HEK293 (cell line): ENCODE results near the gene INPP1.
A peak's percentile ranks its signal among the peaks of the same experiment; 100 is the strongest.

Experiments
- CTCF ChIA-PET: fragments of 350-600 bp; formaldehyde crosslinking; extraction: SDS; loops from one replicate; lab custom pipeline; 2021; ENCODE audit warnings: antibody characterized with exemption; lab: Yijun Ruan, JAX
- POLR2A ChIA-PET: fragments of 300-600 bp; formaldehyde crosslinking; extraction: SDS; loops from one replicate; lab custom pipeline; 2020; ENCODE audit warnings: antibody characterized with exemption, inconsistent platforms; lab: Yijun Ruan, JAX
- H3K27ac ChIP-seq: fragments of 200-500 bp; sonication (Bioruptor generic); 2 replicates; pipeline ENCODE4 v1.5.1; 2014; ENCODE audit warnings: low read depth, low read length, control low read depth, inconsistent platforms; ENCODE audit errors: extremely low read depth
- H3K36me3 ChIP-seq, 2 experiments: fragments of 200-500 bp in 1 of 2; sonication (Bioruptor generic) in 1 of 2; 1 replicate in 1 of 2; 2 replicates in 1 of 2; pipeline ENCODE4 v1.5.1; 2014 to 2017; ENCODE audit warnings: inconsistent platforms in 2 of 2, low read length in 2 of 2; ENCODE audit not compliant: control insufficient read depth in 2 of 2, insufficient read depth in 1 of 2
- H3K4me1 ChIP-seq: fragments of 200-500 bp; sonication (Bioruptor generic); 2 replicates; pipeline ENCODE4 v1.5.1; 2014; ENCODE audit warnings: mild to moderate bottlenecking, low read length, inconsistent platforms; ENCODE audit not compliant: control insufficient read depth, insufficient read depth
- H3K4me3 ChIP-seq: 2 replicates; pipeline ENCODE4 v1.5.1; 2011; ENCODE audit warnings: low read depth, mild to moderate bottlenecking, control low read depth, low read length, moderate library complexity
- H3K9me3 ChIP-seq: fragments of 200-500 bp; sonication (Bioruptor generic); 2 replicates; pipeline ENCODE4 v1.5.1; 2014; ENCODE audit warnings: low read depth, low read length, inconsistent platforms; ENCODE audit not compliant: control insufficient read depth, insufficient read depth
- ATF2 ChIP-seq: fragments of 450-650 bp; formaldehyde crosslinking; IDR thresholded peaks from 2 replicates; pipeline ENCODE4 v1.5.1; 2016; ENCODE audit warnings: missing biosample characterization, missing genetic modification characterization, low read depth
- CTCF ChIP-seq: fragments of 450-650 bp; formaldehyde crosslinking; IDR thresholded peaks from 2 replicates; pipeline ENCODE4 v1.5.1; 2016; ENCODE audit warnings: missing biosample characterization, missing genetic modification characterization
- IKZF3 ChIP-seq: fragments of 450-650 bp; IDR thresholded peaks from 2 replicates; pipeline ENCODE4 v1.5.0; 2018; ENCODE audit warnings: missing biosample characterization, mild to moderate bottlenecking, missing genetic modification characterization, moderate library complexity
- KLF10 ChIP-seq: fragments of 450-650 bp; IDR thresholded peaks from 2 replicates; pipeline ENCODE4 v1.5.1; 2018; ENCODE audit warnings: missing biosample characterization, mild to moderate bottlenecking, missing genetic modification characterization
- KLF8 ChIP-seq: fragments of 450-650 bp; formaldehyde crosslinking; IDR thresholded peaks from 2 replicates; pipeline ENCODE4 v1.5.1; 2016; ENCODE audit warnings: missing biosample characterization, missing genetic modification characterization
- PRDM1 ChIP-seq: fragments of 450-650 bp; formaldehyde crosslinking; IDR thresholded peaks from 2 replicates; pipeline ENCODE4; 2016; ENCODE audit warnings: missing biosample characterization, missing genetic modification characterization
- SP2 ChIP-seq: fragments of 450-650 bp; formaldehyde crosslinking; IDR thresholded peaks from 2 replicates; pipeline ENCODE4 v1.5.1; 2016; ENCODE audit warnings: missing biosample characterization, missing genetic modification characterization
- SP7 ChIP-seq: fragments of 450-650 bp; formaldehyde crosslinking; IDR thresholded peaks from 2 replicates; pipeline ENCODE4 v1.5.1; 2016; ENCODE audit warnings: missing biosample characterization, missing genetic modification characterization
- TRIM28 ChIP-seq: IDR thresholded peaks from 2 replicates; pipeline ENCODE4 v1.6.1; 2011; ENCODE audit warnings: low read length, control low read depth, borderline replicate concordance
- ZNF16 ChIP-seq: fragments of 450-650 bp; formaldehyde crosslinking; IDR thresholded peaks from 2 replicates; pipeline ENCODE4 v1.5.1; 2016; ENCODE audit warnings: low read depth, missing biosample characterization, missing genetic modification characterization
- ZNF311 ChIP-seq: fragments of 450-650 bp; formaldehyde crosslinking; IDR thresholded peaks from 2 replicates; pipeline ENCODE4 v1.5.1; 2017; ENCODE audit warnings: missing biosample characterization, missing genetic modification characterization, borderline replicate concordance
- ZNF341 ChIP-seq: fragments of 450-650 bp; formaldehyde crosslinking; IDR thresholded peaks from 2 replicates; pipeline ENCODE4; 2016; ENCODE audit warnings: low read depth, missing biosample characterization, missing genetic modification characterization
- ZNF426 ChIP-seq: fragments of 450-650 bp; formaldehyde crosslinking; IDR thresholded peaks from 2 replicates; pipeline ENCODE4 v1.5.1; 2017; ENCODE audit warnings: missing biosample characterization, missing genetic modification characterization, mild to moderate bottlenecking, inconsistent platforms, moderate library complexity
- ZNF510 ChIP-seq: fragments of 450-650 bp; formaldehyde crosslinking; IDR thresholded peaks from 2 replicates; pipeline ENCODE4 v1.5.1; 2018; ENCODE audit warnings: mild to moderate bottlenecking, missing genetic modification characterization, missing biosample characterization; ENCODE audit not compliant: insufficient replicate concordance
- ZNF549 ChIP-seq: fragments of 450-650 bp; IDR thresholded peaks from 2 replicates; pipeline ENCODE4 v1.5.1; 2018; ENCODE audit warnings: missing biosample characterization, missing genetic modification characterization, mild to moderate bottlenecking, inconsistent platforms, moderate library complexity
- ZNF555 ChIP-seq: fragments of 450-650 bp; formaldehyde crosslinking; conservative IDR thresholded peaks from 2 replicates; pipeline ENCODE4 v1.5.1; 2017; ENCODE audit warnings: missing biosample characterization, mild to moderate bottlenecking, missing genetic modification characterization, inconsistent platforms
- ZNF629 ChIP-seq: fragments of 450-650 bp; formaldehyde crosslinking; IDR thresholded peaks from 2 replicates; pipeline ENCODE4 v1.5.1; 2017; ENCODE audit warnings: missing biosample characterization, missing genetic modification characterization
- ZNF664 ChIP-seq: fragments of 450-650 bp; formaldehyde crosslinking; IDR thresholded peaks from 2 replicates; pipeline ENCODE4 v1.5.1; 2016; ENCODE audit warnings: missing biosample characterization, missing genetic modification characterization
- ZNF768 ChIP-seq: fragments of 450-650 bp; formaldehyde crosslinking; IDR thresholded peaks from 2 replicates; pipeline ENCODE4 v1.5.1; 2018; ENCODE audit warnings: missing biosample characterization, mild to moderate bottlenecking, missing genetic modification characterization
- ZNF777 ChIP-seq: fragments of 450-650 bp; formaldehyde crosslinking; IDR thresholded peaks from 2 replicates; pipeline ENCODE4 v1.5.1; 2017; ENCODE audit warnings: missing biosample characterization, missing genetic modification characterization, borderline replicate concordance
- ZNF785 ChIP-seq: fragments of 450-650 bp; formaldehyde crosslinking; IDR thresholded peaks from 2 replicates; pipeline ENCODE4 v1.5.1; 2016; ENCODE audit warnings: missing biosample characterization, missing genetic modification characterization
- TF ChIP-seq, protein P1 (sequence below): fragments of 450-650 bp; formaldehyde crosslinking; IDR thresholded peaks from 2 replicates; pipeline ENCODE4 v1.5.1; 2016; ENCODE audit warnings: missing biosample characterization, missing genetic modification characterization

Gene INPP1

GRCh38 chr2:190323406-190323805, 20.0 kb upstream of the INPP1 start:
- ChIA-PET POLR2A (no interaction called here), CTCF (no interaction called here)
- H3K36me3 ChIP-seq, result no peaks in the 10 kb centered on the region
- TF ChIP-seq KLF10 (tag by site-specific recombination) (no peak), SP7 (tag by site-specific recombination) (no peak), ZNF785 (tag by site-specific recombination) (no peak), ZNF777 (tag by site-specific recombination) (no peak), ZNF664 (tag by site-specific recombination) (no peak), CTCF (tag by site-specific recombination) (no peak), KLF8 (tag by site-specific recombination) (no peak), ZNF629 (tag by site-specific recombination) (no peak), ZNF16 (tag by site-specific recombination) (no peak), ZNF549 (tag by site-specific recombination) (no peak), PRDM1 (no peak), ZNF555 (tag by site-specific recombination) (no peak), ZNF426 (tag by site-specific recombination) (no peak)
- H3K9me3 ChIP-seq, result no peaks in the 10 kb centered on the region
- H3K27ac ChIP-seq, result no peak overlapping the region
- no peaks in the 10 kb centered on the region for H3K4me1 ChIP-seq
- H3K4me3 ChIP-seq, result no peak overlapping the region

DNA sequence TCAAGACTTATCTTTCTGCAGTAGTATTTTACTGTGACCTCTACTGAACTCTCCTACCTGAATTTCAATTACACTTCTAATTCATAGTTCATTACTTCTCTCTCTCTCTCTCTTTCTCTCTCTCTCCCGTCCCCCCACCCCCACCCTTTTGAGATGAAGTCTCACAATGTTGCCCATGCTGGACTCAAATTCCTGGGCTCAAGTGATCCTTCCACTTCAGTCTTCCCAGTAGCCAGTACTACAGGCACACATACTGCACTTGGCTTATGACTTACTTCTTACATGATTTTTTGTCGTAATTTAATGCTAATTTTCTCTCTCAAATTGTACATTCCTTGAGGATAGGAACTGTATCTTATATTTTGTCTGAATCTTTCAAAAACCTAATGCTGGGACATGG, 17.8 kb upstream of the INPP1 start:
- H3K4me3 ChIP-seq, result no peak overlapping the region
- H3K27ac ChIP-seq, result no peak overlapping the region
- no peaks in the 10 kb centered on the region for H3K9me3 ChIP-seq
- CTCF ChIA-PET, result no interaction called here
- no peaks in the 10 kb centered on the region for H3K36me3 ChIP-seq
- POLR2A ChIA-PET, result no interaction called here
- TF ChIP-seq TRIM28, result no peak
- no peak for TF ChIP-seq ZNF555 (tag by site-specific recombination)
- TF ChIP-seq ZNF341 (tag by site-specific recombination), result no peak
- TF ChIP-seq, protein P1, sequence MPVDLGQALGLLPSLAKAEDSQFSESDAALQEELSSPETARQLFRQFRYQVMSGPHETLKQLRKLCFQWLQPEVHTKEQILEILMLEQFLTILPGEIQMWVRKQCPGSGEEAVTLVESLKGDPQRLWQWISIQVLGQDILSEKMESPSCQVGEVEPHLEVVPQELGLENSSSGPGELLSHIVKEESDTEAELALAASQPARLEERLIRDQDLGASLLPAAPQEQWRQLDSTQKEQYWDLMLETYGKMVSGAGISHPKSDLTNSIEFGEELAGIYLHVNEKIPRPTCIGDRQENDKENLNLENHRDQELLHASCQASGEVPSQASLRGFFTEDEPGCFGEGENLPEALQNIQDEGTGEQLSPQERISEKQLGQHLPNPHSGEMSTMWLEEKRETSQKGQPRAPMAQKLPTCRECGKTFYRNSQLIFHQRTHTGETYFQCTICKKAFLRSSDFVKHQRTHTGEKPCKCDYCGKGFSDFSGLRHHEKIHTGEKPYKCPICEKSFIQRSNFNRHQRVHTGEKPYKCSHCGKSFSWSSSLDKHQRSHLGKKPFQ, result no peak
- no peak for TF ChIP-seq IKZF3 (tag by site-specific recombination)
- TF ChIP-seq SP2 (tag by site-specific recombination), result no peak
- no peak for TF ChIP-seq ZNF768
- no peak for TF ChIP-seq ZNF311
- H3K4me1 ChIP-seq, result no peaks in the 10 kb centered on the region

GRCh38 chr2:190327867-190328572, 15.4 kb upstream of the INPP1 start:
- POLR2A ChIA-PET, result no interaction called here
- Histone ChIP-seq H3K36me3 (no peaks in the 10 kb centered on the region), H3K4me3 (no peak overlapping the region)
- CTCF ChIA-PET, result no interaction called here
- TF ChIP-seq ATF2 (tag by site-specific recombination) (peak; percentile 57), ZNF510 (tag by site-specific recombination) (no peak)
- TF ChIP-seq, all 188 proteins: peak for 1
- Histone ChIP-seq H3K27ac (no peak overlapping the region), H3K9me3 (no peaks in the 10 kb centered on the region), H3K4me1 (no peaks in the 10 kb centered on the region)
